Kidney capillary endothelial cell (primary cell): Measurements from ENCODE around the gene SGMS1.

Experiments
- DNase-seq: peaks from one replicate; pipeline ENCODE4 v3.0.0-alpha.2; 2018; ENCODE audit warnings: low spot score

Gene SGMS1

GRCh38 chr10:50421026-50421719, 202.6 kb downstream of the SGMS1 start:
- DNase-seq: peak; percentile 29

- no peak for DNase-seq
These were observed 203.6 kb downstream of the SGMS1 start for GRCh38 chr10:50420196-50420595.

- DNase-seq: no peak
These were observed 204.0 kb downstream of the SGMS1 start for GRCh38 chr10:50419756-50420155.

GRCh38 chr10:50419091-50419490, 204.7 kb downstream of the SGMS1 start:
- no peak for DNase-seq

GRCh38 chr10:50417886-50418830, 205.6 kb downstream of the SGMS1 start:
- DNase-seq: peak; percentile 88

- no peak for DNase-seq
These were observed 206.3 kb downstream of the SGMS1 start for GRCh38 chr10:50417486-50417885.

- DNase-seq: no peak
These were observed 206.9 kb downstream of the SGMS1 start for GRCh38 chr10:50416881-50417280.

- no peak for DNase-seq
These were observed 207.5 kb downstream of the SGMS1 start for GRCh38 chr10:50416181-50416824.

- no peak for DNase-seq
These were observed 208.5 kb downstream of the SGMS1 start for GRCh38 chr10:50415292-50415691.

- DNase-seq: no peak
These were observed 213.5 kb downstream of the SGMS1 start for GRCh38 chr10:50410066-50410811.

GRCh38 chr10:50407076-50407801, 216.5 kb downstream of the SGMS1 start:
- no peak for DNase-seq

- DNase-seq: no peak
These were observed 217.2 kb downstream of the SGMS1 start for GRCh38 chr10:50406457-50407070.

- no peak for DNase-seq
These were observed 218.0 kb downstream of the SGMS1 start for GRCh38 chr10:50405723-50406122.

GRCh38 chr10:50404021-50404773, 219.6 kb downstream of the SGMS1 start:
- no peak for DNase-seq

- no peak for DNase-seq
These were observed 220.7 kb downstream of the SGMS1 start for GRCh38 chr10:50403074-50403473.

- DNase-seq: no peak
These were observed 221.3 kb downstream of the SGMS1 start for GRCh38 chr10:50402466-50402865.

GRCh38 chr10:50400694-50401093, 223.1 kb downstream of the SGMS1 start:
- no peak for DNase-seq

- DNase-seq: no peak
These were observed 224.9 kb downstream of the SGMS1 start for GRCh38 chr10:50398823-50399222.

GRCh38 chr10:50398381-50398780, 225.4 kb downstream of the SGMS1 start:
- DNase-seq: no peak
